HEK293 (cell line): ENCODE data around the gene WDR43.

ENCODE experiments used
- CTCF ChIA-PET: fragments of 350-600 bp; formaldehyde crosslinking; extraction: SDS; loops from one replicate; lab custom pipeline; 2021; ENCODE audit warnings: antibody characterized with exemption; lab: Yijun Ruan, JAX
- POLR2A ChIA-PET: fragments of 300-600 bp; formaldehyde crosslinking; extraction: SDS; loops from one replicate; lab custom pipeline; 2020; ENCODE audit warnings: antibody characterized with exemption, inconsistent platforms; lab: Yijun Ruan, JAX
- H3K27ac ChIP-seq: fragments of 200-500 bp; sonication (Bioruptor generic); 2 replicates; pipeline ENCODE4 v1.5.1; 2014; ENCODE audit warnings: low read depth, low read length, control low read depth, inconsistent platforms; ENCODE audit errors: extremely low read depth
- H3K36me3 ChIP-seq, 2 experiments: fragments of 200-500 bp in 1 of 2; sonication (Bioruptor generic) in 1 of 2; 1 replicate in 1 of 2; 2 replicates in 1 of 2; pipeline ENCODE4 v1.5.1; 2014 to 2017; ENCODE audit warnings: inconsistent platforms in 2 of 2, low read length in 2 of 2; ENCODE audit not compliant: control insufficient read depth in 2 of 2, insufficient read depth in 1 of 2
- H3K4me1 ChIP-seq: fragments of 200-500 bp; sonication (Bioruptor generic); 2 replicates; pipeline ENCODE4 v1.5.1; 2014; ENCODE audit warnings: mild to moderate bottlenecking, low read length, inconsistent platforms; ENCODE audit not compliant: control insufficient read depth, insufficient read depth
- H3K4me3 ChIP-seq: 2 replicates; pipeline ENCODE4 v1.5.1; 2011; ENCODE audit warnings: low read depth, mild to moderate bottlenecking, control low read depth, low read length, moderate library complexity
- H3K9me3 ChIP-seq: fragments of 200-500 bp; sonication (Bioruptor generic); 2 replicates; pipeline ENCODE4 v1.5.1; 2014; ENCODE audit warnings: low read depth, low read length, inconsistent platforms; ENCODE audit not compliant: control insufficient read depth, insufficient read depth
- ZBTB21 ChIP-seq: fragments of 450-650 bp; formaldehyde crosslinking; IDR thresholded peaks from 2 replicates; pipeline ENCODE4 v1.5.1; 2017; ENCODE audit warnings: missing biosample characterization, missing genetic modification characterization
- ZFHX2 ChIP-seq: fragments of 450-650 bp; formaldehyde crosslinking; conservative IDR thresholded peaks from 2 replicates; pipeline ENCODE4 v1.5.1; 2016; ENCODE audit warnings: missing biosample characterization, missing genetic modification characterization
- ZNF146 ChIP-seq: fragments of 450-650 bp; formaldehyde crosslinking; IDR thresholded peaks from 2 replicates; pipeline ENCODE4 v1.5.1; 2016; ENCODE audit warnings: missing biosample characterization, missing genetic modification characterization
- ZNF266 ChIP-seq: fragments of 450-650 bp; formaldehyde crosslinking; IDR thresholded peaks from 2 replicates; pipeline ENCODE4 v1.5.1; 2016; ENCODE audit warnings: missing biosample characterization, missing genetic modification characterization, low read depth
- ZNF48 ChIP-seq: fragments of 450-650 bp; formaldehyde crosslinking; IDR thresholded peaks from 2 replicates; pipeline ENCODE4 v1.5.1; 2016; ENCODE audit warnings: missing biosample characterization, missing genetic modification characterization
- ZNF521 ChIP-seq: fragments of 450-650 bp; formaldehyde crosslinking; IDR thresholded peaks from 2 replicates; pipeline ENCODE4 v1.5.1; 2017; ENCODE audit warnings: missing biosample characterization, mild to moderate bottlenecking, missing genetic modification characterization
- ZNF624 ChIP-seq: fragments of 450-650 bp; formaldehyde crosslinking; IDR thresholded peaks from 2 replicates; pipeline ENCODE4 v1.5.1; 2017; ENCODE audit warnings: missing biosample characterization, missing genetic modification characterization
- ZNF654 ChIP-seq: fragments of 450-650 bp; formaldehyde crosslinking; IDR thresholded peaks from 2 replicates; pipeline ENCODE4 v1.5.1; 2016; ENCODE audit warnings: low read depth, missing biosample characterization, missing genetic modification characterization
- ZNF837 ChIP-seq: fragments of 450-650 bp; formaldehyde crosslinking; IDR thresholded peaks from 2 replicates; pipeline ENCODE4 v1.5.1; 2016; ENCODE audit warnings: missing biosample characterization, missing genetic modification characterization
- TF ChIP-seq, protein P1 (sequence below): fragments of 450-650 bp; formaldehyde crosslinking; IDR thresholded peaks from 2 replicates; pipeline ENCODE4 v1.5.1; 2016; ENCODE audit warnings: missing biosample characterization, missing genetic modification characterization
- TF ChIP-seq, protein P2 (sequence below): fragments of 450-650 bp; formaldehyde crosslinking; IDR thresholded peaks from 2 replicates; pipeline ENCODE4 v1.5.1; 2016; ENCODE audit warnings: missing biosample characterization, missing genetic modification characterization
- TF ChIP-seq, protein P3 (sequence below): fragments of 450-650 bp; IDR thresholded peaks from 2 replicates; pipeline ENCODE4 v1.5.1; 2018; ENCODE audit warnings: missing biosample characterization, mild to moderate bottlenecking, missing genetic modification characterization
- TF ChIP-seq, protein P4 (sequence below): fragments of 450-650 bp; formaldehyde crosslinking; IDR thresholded peaks from 2 replicates; pipeline ENCODE4 v1.5.1; 2016; ENCODE audit warnings: missing biosample characterization, missing genetic modification characterization

WDR43 gene

DNA sequence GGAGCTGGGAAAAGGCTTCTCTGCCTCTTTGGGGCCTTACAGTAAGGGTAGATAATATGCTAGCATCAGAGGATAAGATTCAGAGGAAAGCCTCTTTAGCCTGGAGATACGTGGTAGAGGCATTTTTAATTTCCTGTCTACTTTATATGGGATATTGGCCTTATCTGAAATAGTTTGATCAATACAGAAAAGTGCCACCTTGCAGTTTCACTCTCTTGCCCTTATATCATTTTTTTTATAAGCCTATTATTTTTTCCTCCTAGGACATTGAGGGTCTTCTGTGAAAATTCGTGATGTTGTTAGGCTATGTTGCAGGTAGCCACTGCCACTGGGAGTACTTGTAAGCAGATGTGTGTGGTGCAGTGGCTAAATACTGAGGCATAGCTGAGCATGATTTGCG is 46.5 kb downstream of the WDR43 start:
- H3K4me1 ChIP-seq: no peaks in the 10 kb centered on the region
- TF ChIP-seq ZNF146 (tag by site-specific recombination) (no peak), ZBTB21 (tag by site-specific recombination) (no peak)
- TF ChIP-seq, protein P1, sequence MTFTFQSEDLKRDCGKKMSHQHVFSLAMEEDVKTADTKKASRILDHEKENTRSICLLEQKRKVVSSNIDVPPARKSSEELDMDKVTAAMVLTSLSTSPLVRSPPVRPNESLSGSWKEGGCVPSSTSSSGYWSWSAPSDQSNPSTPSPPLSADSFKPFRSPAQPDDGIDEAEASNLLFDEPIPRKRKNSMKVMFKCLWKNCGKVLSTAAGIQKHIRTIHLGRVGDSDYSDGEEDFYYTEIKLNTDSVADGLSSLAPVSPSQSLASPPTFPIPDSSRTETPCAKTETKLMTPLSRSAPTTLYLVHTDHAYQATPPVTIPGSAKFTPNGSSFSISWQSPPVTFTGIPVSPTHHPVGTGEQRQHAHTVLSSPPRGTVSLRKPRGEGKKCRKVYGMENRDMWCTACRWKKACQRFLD (tag by site-specific recombination): no peak
- ChIA-PET POLR2A (no interaction called here), CTCF (interaction anchor here (0.7 to 1.5 kb wide), 3 partner anchors 18 to 1299 kb away, joined by 3 read pairs; no protein-coding TSS in a partner anchor)
- H3K27ac ChIP-seq: no peak overlapping the region
- no peaks in the 10 kb centered on the region for H3K9me3 ChIP-seq
- no peak overlapping the region for H3K4me3 ChIP-seq
- H3K36me3 ChIP-seq: peaks cover 63 to 95% of the 10 kb centered on the region in 2 experiments

DNA sequence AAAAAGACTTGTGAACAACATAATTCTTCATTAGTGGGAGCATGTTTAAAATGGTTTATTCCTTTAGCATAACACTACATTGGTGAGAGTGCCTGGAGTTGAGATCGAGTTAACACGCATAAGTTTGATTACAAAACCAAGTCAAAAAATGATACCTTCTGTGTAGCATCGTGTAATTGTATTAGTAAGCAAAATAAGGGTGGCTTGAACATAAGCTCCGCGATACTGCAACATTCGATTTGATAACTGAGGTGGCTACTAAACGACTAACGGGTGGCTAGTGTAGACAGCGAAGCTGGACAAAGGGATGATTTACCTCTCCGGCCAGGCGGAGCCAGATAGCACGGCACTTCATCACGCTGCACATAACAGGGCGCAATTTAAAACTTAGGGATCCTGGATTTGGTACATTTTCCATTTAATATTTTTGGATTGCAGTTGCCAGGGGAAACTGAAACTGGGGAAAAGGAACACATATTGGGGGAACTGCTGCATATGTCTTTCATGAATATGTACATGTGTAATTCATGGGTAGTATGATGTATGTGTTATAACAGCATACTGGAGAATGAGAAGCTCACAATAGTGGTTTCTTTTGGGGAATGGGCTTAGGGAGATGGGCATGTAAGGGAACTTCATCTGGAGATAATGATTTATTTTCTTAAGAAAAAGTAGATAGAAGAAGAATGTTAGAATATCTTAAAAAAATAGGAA is 50.2 kb downstream of the WDR43 start:
- CTCF ChIA-PET: no interaction called here
- TF ChIP-seq ZNF48 (no peak), ZNF624 (tag by site-specific recombination) (no peak), ZNF521 (no peak), ZNF654 (no peak), ZNF837 (tag by site-specific recombination) (no peak)
- TF ChIP-seq, protein P2, sequence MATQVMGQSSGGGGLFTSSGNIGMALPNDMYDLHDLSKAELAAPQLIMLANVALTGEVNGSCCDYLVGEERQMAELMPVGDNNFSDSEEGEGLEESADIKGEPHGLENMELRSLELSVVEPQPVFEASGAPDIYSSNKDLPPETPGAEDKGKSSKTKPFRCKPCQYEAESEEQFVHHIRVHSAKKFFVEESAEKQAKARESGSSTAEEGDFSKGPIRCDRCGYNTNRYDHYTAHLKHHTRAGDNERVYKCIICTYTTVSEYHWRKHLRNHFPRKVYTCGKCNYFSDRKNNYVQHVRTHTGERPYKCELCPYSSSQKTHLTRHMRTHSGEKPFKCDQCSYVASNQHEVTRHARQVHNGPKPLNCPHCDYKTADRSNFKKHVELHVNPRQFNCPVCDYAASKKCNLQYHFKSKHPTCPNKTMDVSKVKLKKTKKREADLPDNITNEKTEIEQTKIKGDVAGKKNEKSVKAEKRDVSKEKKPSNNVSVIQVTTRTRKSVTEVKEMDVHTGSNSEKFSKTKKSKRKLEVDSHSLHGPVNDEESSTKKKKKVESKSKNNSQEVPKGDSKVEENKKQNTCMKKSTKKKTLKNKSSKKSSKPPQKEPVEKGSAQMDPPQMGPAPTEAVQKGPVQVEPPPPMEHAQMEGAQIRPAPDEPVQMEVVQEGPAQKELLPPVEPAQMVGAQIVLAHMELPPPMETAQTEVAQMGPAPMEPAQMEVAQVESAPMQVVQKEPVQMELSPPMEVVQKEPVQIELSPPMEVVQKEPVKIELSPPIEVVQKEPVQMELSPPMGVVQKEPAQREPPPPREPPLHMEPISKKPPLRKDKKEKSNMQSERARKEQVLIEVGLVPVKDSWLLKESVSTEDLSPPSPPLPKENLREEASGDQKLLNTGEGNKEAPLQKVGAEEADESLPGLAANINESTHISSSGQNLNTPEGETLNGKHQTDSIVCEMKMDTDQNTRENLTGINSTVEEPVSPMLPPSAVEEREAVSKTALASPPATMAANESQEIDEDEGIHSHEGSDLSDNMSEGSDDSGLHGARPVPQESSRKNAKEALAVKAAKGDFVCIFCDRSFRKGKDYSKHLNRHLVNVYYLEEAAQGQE (tag by site-specific recombination): no peak
- TF ChIP-seq, protein P3, sequence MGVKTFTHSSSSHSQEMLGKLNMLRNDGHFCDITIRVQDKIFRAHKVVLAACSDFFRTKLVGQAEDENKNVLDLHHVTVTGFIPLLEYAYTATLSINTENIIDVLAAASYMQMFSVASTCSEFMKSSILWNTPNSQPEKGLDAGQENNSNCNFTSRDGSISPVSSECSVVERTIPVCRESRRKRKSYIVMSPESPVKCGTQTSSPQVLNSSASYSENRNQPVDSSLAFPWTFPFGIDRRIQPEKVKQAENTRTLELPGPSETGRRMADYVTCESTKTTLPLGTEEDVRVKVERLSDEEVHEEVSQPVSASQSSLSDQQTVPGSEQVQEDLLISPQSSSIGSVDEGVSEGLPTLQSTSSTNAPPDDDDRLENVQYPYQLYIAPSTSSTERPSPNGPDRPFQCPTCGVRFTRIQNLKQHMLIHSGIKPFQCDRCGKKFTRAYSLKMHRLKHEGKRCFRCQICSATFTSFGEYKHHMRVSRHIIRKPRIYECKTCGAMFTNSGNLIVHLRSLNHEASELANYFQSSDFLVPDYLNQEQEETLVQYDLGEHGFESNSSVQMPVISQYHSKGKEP (tag by site-specific recombination): no peak
- Histone ChIP-seq H3K27ac (no peak overlapping the region), H3K9me3 (no peaks in the 10 kb centered on the region), H3K36me3 (peaks cover 64 to 92% of the 10 kb centered on the region in 2 experiments), H3K4me3 (no peak overlapping the region), H3K4me1 (no peaks in the 10 kb centered on the region)
- POLR2A ChIA-PET: no interaction called here

DNA sequence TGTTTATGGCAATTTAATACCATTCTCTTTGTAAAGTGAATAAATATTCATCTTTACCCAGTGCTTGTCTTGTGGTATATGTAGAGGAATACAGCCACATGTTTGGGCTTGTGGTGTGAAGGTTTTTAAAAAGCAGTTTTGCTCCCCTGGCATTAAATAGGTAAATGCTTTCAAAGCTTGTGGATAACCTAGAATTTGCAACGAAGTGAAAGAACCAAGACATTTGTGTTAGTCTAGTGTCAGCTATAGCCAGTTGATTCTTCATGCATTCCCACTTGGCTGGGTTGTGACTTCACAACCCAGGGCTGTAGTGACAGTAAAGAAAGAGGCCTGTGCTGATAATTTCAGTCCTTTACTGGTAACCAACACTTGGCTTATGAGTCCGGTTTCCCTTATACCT is 53.7 kb downstream of the WDR43 start:
- Histone ChIP-seq H3K4me3 (no peak overlapping the region), H3K27ac (no peak overlapping the region), H3K4me1 (no peaks in the 10 kb centered on the region), H3K9me3 (no peaks in the 10 kb centered on the region), H3K36me3 (peaks cover 44 to 64% of the 10 kb centered on the region in 2 experiments)
- TF ChIP-seq, protein P4, sequence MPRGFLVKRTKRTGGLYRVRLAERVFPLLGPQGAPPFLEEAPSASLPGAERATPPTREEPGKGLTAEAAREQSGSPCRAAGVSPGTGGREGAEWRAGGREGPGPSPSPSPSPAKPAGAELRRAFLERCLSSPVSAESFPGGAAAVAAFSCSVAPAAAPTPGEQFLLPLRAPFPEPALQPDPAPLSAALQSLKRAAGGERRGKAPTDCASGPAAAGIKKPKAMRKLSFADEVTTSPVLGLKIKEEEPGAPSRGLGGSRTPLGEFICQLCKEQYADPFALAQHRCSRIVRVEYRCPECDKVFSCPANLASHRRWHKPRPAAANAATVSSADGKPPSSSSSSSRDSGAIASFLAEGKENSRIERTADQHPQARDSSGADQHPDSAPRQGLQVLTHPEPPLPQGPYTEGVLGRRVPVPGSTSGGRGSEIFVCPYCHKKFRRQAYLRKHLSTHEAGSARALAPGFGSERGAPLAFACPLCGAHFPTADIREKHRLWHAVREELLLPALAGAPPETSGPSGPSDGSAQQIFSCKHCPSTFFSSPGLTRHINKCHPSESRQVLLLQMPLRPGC: no peak
- no peak for TF ChIP-seq ZFHX2 (tag by site-specific recombination)
- TF ChIP-seq ZNF266: no peak
- CTCF ChIA-PET: no interaction called here
- POLR2A ChIA-PET: interaction anchor here (0.6 to 0.7 kb wide), 3 partner anchors 45 to 973 kb away, joined by 3 to 5 read pairs (median 3); partner anchors contain the start of gene ALK
